Activated CD4-positive, alpha-beta memory T cell treated with anti-CD3 and anti-CD28 coated beads, Interleukin-2, amount 10 ng/mL, durations not matched to agents 7 days and 5 days (primary cell): ENCODE data around the gene LRRIQ4. TPM values are rescaled to one million over a fixed set of nuclear protein-coding genes. Genes with fewer than 3 reads are reported as not detected.

Experiments
- CTCF ChIA-PET: fragments of 350-600 bp; sonication (Branson Sonifier 250); formaldehyde crosslinking; loops from one replicate; lab custom pipeline; 2021; ENCODE audit warnings: antibody characterized with exemption, inconsistent platforms; lab: Charles Lee
- POLR2A ChIA-PET: fragments of 350-600 bp; sonication (Branson Sonifier 250); formaldehyde crosslinking; loops from one replicate; lab custom pipeline; 2021; ENCODE audit warnings: antibody characterized with exemption; lab: Charles Lee
- DNase-seq: peaks from one replicate; pipeline ENCODE4 v3.0.0-alpha.2; 2020
- H3K27ac Mint-ChIP-seq: one replicate; pipeline ENCODE4 v1.8.0; 2021; ENCODE audit warnings: mild to moderate bottlenecking, mixed read lengths
- H3K27me3 Mint-ChIP-seq: one replicate; pipeline ENCODE4 v1.8.0; 2021; ENCODE audit warnings: mixed read lengths
- H3K36me3 Mint-ChIP-seq: one replicate; pipeline ENCODE4 v1.8.0; 2021; ENCODE audit warnings: low read depth, mixed read lengths
- H3K4me1 Mint-ChIP-seq: one replicate; pipeline ENCODE4 v1.8.0; 2021; ENCODE audit warnings: mixed read lengths
- H3K4me3 Mint-ChIP-seq: one replicate; pipeline ENCODE4 v1.8.0; 2021; ENCODE audit warnings: mild to moderate bottlenecking, mixed read lengths
- H3K9me3 Mint-ChIP-seq: one replicate; pipeline ENCODE4 v1.8.0; 2021; ENCODE audit warnings: mixed read lengths
- total RNA-seq, 2 experiments: library from RNA; stranded (reverse); gene quantifications; one replicate each; pipeline ENCODE4 v1.2.3, GENCODE V29; 2021

Gene LRRIQ4
- total RNA-seq, 2 experiments from 2014 or later: not detected

GRCh38 chr3:169867584-169868210 is 55.0 kb downstream of the LRRIQ4 start:
- ChIA-PET CTCF (interaction anchor here (0.8 to 1.0 kb wide), 2 partner anchors 42 to 105 kb away, joined by 3 read pairs; no protein-coding TSS in a partner anchor), POLR2A (no interaction called here)
- H3K4me3 Mint-ChIP-seq: no peak overlapping the region
- no peak for DNase-seq
- no peaks in the 10 kb centered on the region for H3K36me3 Mint-ChIP-seq
- no peak overlapping the region for H3K27ac Mint-ChIP-seq
- no peaks in the 10 kb centered on the region for H3K9me3 Mint-ChIP-seq
- peaks cover 44% of the 10 kb centered on the region for H3K4me1 Mint-ChIP-seq
- peaks cover 8% of the 10 kb centered on the region for H3K27me3 Mint-ChIP-seq

GRCh38 chr3:169868369-169868768 is 55.7 kb downstream of the LRRIQ4 start:
- H3K9me3 Mint-ChIP-seq: no peaks in the 10 kb centered on the region
- H3K36me3 Mint-ChIP-seq: no peaks in the 10 kb centered on the region
- peaks cover 43% of the 10 kb centered on the region for H3K4me1 Mint-ChIP-seq
- POLR2A ChIA-PET: no interaction called here
- CTCF ChIA-PET: interaction anchor here (0.8 to 1.0 kb wide), 2 partner anchors 42 to 105 kb away, joined by 3 read pairs; no protein-coding TSS in a partner anchor
- no peak overlapping the region for H3K4me3 Mint-ChIP-seq
- DNase-seq: no peak
- peaks cover 8% of the 10 kb centered on the region for H3K27me3 Mint-ChIP-seq
- H3K27ac Mint-ChIP-seq: no peak overlapping the region

GRCh38 chr3:169869484-169870220 is 57.0 kb downstream of the LRRIQ4 start, which contains the start of gene LRRC31:
Gene LRRC31, minus strand, starts transcription at chr3:169869935. Its CDS starts 128 bp downstream, at chr3:169869807.
- Mint-ChIP-seq H3K36me3 (no peaks in the 10 kb centered on the region), H3K9me3 (no peaks in the 10 kb centered on the region), H3K27me3 (peaks cover 10% of the 10 kb centered on the region), H3K27ac (no peak within 1 kb of the TSS), H3K4me3 (no peak within 1 kb of the TSS), H3K4me1 (peaks cover 33% of the 10 kb centered on the region)
- DNase-seq: no peak
- ChIA-PET POLR2A (no interaction called here), CTCF (no interaction called here)

- H3K27ac Mint-ChIP-seq: peak overlapping the region; percentile 13
- peak; percentile 37 for DNase-seq
- peaks cover 23% of the 10 kb centered on the region for H3K4me1 Mint-ChIP-seq
- H3K36me3 Mint-ChIP-seq: no peaks in the 10 kb centered on the region
- no peaks in the 10 kb centered on the region for H3K9me3 Mint-ChIP-seq
- ChIA-PET POLR2A (interaction anchor here (0.7 to 0.9 kb wide), 2 partner anchors 59 to 96 kb away, joined by 3 read pairs; partner anchors contain the start of genes LRRC34 and LRRIQ4), CTCF (no interaction called here)
- no peak overlapping the region for H3K4me3 Mint-ChIP-seq
- peaks cover 6% of the 10 kb centered on the region for H3K27me3 Mint-ChIP-seq
Measured at GRCh38 chr3:169871129-169871886, 58.6 kb downstream of the LRRIQ4 start.

GRCh38 chr3:169879013-169879557 is 66.4 kb downstream of the LRRIQ4 start:
- Mint-ChIP-seq H3K36me3 (no peaks in the 10 kb centered on the region), H3K4me3 (no peak overlapping the region), H3K4me1 (no peaks in the 10 kb centered on the region), H3K27ac (no peak overlapping the region), H3K9me3 (no peaks in the 10 kb centered on the region), H3K27me3 (peaks cover 4% of the 10 kb centered on the region)
- ChIA-PET POLR2A (no interaction called here), CTCF (no interaction called here)
- DNase-seq: no peak

GRCh38 chr3:169879845-169880575 is 67.3 kb downstream of the LRRIQ4 start:
- CTCF ChIA-PET: no interaction called here
- no peaks in the 10 kb centered on the region for H3K9me3 Mint-ChIP-seq
- no peaks in the 10 kb centered on the region for H3K36me3 Mint-ChIP-seq
- no peak overlapping the region for H3K4me3 Mint-ChIP-seq
- DNase-seq: no peak
- POLR2A ChIA-PET: no interaction called here
- no peak overlapping the region for H3K27ac Mint-ChIP-seq
- no peaks in the 10 kb centered on the region for H3K4me1 Mint-ChIP-seq
- H3K27me3 Mint-ChIP-seq: no peaks in the 10 kb centered on the region

- Mint-ChIP-seq H3K4me1 (no peaks in the 10 kb centered on the region), H3K4me3 (no peak overlapping the region), H3K36me3 (no peaks in the 10 kb centered on the region), H3K9me3 (no peaks in the 10 kb centered on the region), H3K27ac (no peak overlapping the region), H3K27me3 (no peaks in the 10 kb centered on the region)
- ChIA-PET CTCF (no interaction called here), POLR2A (no interaction called here)
- no peak for DNase-seq
Measured at GRCh38 chr3:169880576-169881250, 68.0 kb downstream of the LRRIQ4 start.

GRCh38 chr3:169886671-169887070 is 74.0 kb downstream of the LRRIQ4 start:
- H3K4me1 Mint-ChIP-seq: no peaks in the 10 kb centered on the region
- no peaks in the 10 kb centered on the region for H3K9me3 Mint-ChIP-seq
- no peak overlapping the region for H3K27ac Mint-ChIP-seq
- H3K4me3 Mint-ChIP-seq: no peak overlapping the region
- CTCF ChIA-PET: no interaction called here
- H3K36me3 Mint-ChIP-seq: no peaks in the 10 kb centered on the region
- POLR2A ChIA-PET: no interaction called here
- DNase-seq: no peak
- no peaks in the 10 kb centered on the region for H3K27me3 Mint-ChIP-seq

Other genes with a start within 250 kb of the LRRIQ4 start
- not detected for gene MECOM, start 149.2 kb upstream of the LRRIQ4 start, total RNA-seq
- 1 to 10 TPM; 1.9 to 4.0 TPM for gene TERC, start 47.8 kb upstream of the LRRIQ4 start, total RNA-seq
- gene ACTRT3, start 43.3 kb upstream of the LRRIQ4 start, total RNA-seq: under 1 TPM; 0.43 to 0.58 TPM
- gene MYNN, start 39.5 kb upstream of the LRRIQ4 start, total RNA-seq: 10 to 100 TPM; 14.9 to 15.6 TPM
- gene LRRC34, start within 50 bp of the LRRIQ4 start, total RNA-seq: 1 to 10 TPM; 5.6 to 6.0 TPM
- not detected for gene LRRC31, start 57.1 kb downstream of the LRRIQ4 start, total RNA-seq
- gene SAMD7, start 98.7 kb downstream of the LRRIQ4 start, total RNA-seq: not detected
- gene SEC62, start 153.9 kb downstream of the LRRIQ4 start, total RNA-seq: 10 to 100 TPM; 53.7 to 57.9 TPM
- gene GPR160, start 225.1 kb downstream of the LRRIQ4 start, total RNA-seq: 10 to 100 TPM; 13.8 TPM